HTERT RPE-1 (cell line): ENCODE results near the gene CNN1.

Experiments
- in situ Hi-C: fragments of 300-500 bp; cut with MboI; formaldehyde crosslinking; loops from 4 replicates; pipeline ENCODE4 v1.14.3; 2020; ENCODE audit warnings: low sequenced_read_pairs

The CNN1 gene

DNA sequence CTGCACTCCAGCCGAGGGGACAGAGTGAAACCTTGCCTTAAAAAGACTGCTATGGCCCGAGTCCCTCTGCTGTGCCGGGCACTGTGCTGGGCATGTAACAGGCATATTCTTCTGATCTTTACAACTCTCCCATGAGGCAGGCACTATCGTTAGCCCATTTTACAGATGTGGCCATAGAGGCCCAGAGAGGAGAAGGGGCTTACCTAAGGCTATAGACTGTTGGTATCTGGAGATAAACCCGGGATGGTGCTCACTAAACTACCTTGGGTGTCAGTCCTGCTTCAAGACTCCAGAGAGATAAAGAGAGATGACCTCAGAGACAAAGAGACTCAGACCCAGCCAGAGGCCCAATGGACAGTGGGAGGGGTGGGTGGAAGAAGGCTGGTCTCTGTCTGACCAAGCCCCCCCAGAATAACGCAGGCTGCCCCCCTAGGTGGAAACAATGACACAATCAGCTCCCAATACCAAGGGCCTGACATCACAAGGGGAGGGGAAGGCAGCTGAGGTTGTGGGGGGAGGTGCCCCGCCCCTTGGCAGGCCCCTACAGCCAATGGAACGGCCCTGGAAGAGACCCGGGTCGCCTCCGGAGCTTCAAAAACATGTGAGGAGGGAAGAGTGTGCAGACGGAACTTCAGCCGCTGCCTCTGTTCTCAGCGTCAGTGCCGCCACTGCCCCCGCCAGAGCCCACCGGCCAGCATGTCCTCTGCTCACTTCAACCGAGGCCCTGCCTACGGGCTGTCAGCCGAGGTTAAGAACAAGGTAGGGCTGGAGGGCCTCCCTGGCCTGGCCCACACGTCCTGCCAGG, at the start of gene CNN1:
Gene CNN1, plus strand, starts transcription at position 620 of the 805 bp plus-strand sequence. Its CDS starts 77 bp downstream, at position 697.
- in situ Hi-C loops: no loop called here

DNA sequence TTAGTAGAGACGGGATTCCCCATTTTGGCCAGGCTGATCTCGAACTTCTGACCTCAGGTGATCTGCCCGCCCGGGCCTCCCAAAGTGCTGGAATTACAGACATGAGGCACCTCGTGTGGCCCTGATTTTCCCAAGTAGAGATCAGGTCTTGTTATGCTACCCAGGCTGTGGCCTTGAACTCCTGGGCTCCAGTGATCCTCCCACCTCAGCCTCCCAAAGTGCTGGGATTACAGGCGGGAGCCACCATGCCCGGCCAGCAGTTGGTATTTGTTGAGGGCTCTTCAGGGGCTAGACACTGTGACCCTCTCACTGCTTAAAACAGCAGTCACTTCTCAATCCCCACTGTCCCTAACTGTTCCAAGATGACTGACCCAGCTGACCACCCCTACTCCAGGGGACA, 49.3 kb upstream of the CNN1 start:
- in situ Hi-C loops: no loop called here

DNA sequence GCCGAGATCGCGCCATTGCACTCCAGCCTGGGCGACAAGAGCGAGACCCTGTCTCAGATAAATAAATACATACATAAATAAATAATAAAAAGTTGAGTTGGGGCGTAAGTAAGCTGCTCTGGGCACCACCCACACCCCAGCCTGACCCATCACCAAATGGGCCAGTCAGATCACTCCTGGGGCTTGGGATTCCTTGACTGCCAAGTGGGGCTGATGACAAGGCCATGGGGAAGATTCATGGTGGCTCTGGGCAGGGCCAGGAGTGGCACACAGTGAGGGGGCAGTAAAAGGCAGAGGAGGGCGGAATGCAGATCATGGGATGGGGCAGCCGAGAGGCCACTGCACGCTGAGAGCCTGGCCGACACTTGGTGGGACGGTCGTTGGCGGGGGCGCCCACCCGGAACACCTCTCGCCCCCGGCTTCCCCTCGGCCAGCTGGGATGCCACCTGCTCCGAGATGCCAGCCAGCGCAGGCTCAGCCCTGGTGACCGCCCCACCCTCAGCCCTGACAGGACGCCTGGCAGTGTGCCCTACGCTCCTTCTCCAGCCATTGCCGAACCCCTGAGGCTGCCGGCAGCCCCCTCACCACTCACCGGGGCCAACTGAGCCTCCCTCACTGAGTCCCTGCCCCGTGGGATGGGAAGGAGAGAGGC, 43.9 kb upstream of the CNN1 start:
- in situ Hi-C loops: no loop called here

DNA sequence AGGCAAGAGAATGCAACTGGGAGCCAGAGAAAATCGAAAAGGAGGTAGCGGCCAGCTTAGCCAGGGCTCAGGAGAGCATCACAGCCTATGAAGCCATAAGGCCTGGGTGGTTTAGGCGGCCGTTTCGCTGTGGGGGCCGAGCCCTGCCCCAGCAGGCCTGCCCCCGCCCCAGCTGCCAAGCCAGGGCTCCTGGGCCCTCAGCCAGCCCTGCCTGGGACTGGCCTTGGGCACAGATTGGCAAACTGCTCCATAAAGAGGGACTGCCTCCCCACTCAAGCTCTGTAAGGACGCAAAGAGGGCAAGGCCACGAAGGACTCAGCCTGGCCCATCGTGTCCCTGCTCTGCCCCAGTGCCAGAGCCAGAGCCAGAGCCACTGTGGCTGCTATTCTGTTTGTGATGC, 43.2 kb upstream of the CNN1 start:
- in situ Hi-C loops: no loop called here

DNA sequence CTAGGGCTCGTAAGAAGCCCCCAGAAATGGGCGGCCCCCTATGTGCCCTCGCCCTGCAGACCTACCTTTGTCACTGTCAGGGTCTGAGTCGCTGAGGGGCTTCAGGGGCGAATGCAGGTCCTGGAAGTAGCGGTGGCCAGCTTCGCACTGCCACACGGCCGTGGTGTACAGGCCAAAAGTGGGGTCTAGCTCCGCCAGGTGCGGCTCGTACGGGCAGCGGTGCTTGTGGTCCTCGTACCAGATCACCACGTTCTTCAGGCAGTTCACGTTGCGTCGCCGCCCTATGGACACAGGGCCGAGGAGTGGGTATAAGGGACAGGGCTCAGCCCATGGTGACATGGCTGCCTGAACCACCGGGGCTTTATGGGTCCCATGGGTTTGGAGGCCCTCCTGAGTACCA, 42.8 kb upstream of the CNN1 start:
- in situ Hi-C loops: no loop called here

DNA sequence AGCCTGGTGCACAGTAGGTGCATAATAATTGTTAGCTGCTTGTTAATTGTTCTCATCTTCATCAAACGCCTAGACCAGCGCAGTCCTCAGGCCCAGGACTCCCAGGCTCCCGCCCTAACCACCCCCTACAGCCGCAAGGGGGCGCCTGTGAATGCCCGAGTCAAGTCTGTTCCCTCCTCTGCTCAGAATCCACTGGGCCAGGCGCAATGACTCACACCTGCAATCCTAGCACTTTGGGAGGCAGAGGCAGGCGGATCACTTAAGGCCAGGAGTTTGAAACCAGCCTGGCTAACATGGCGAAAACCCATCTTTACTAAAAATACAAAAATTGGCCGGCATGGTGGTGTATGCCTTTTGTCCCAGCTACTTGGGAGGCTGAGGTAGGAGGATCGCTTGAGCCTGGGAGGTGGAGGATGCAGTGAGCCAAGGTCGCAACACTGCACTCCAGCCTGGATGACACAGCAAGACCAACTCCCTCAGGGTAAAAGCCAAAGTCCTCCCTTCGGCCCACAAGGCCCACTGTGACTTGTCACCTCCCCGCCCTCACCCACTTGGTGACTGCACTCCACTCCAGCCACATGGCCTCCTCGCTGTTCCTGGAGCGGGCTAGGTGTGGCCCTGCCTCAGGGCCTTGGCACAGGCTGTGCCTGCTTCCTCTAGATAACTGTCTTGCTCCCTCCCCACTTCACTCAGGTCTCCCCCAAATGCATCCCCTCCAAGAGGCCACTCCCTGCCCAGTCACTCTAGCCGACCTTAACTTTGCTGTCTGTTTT, 42.1 kb upstream of the CNN1 start:
- in situ Hi-C loops: no loop called here

DNA sequence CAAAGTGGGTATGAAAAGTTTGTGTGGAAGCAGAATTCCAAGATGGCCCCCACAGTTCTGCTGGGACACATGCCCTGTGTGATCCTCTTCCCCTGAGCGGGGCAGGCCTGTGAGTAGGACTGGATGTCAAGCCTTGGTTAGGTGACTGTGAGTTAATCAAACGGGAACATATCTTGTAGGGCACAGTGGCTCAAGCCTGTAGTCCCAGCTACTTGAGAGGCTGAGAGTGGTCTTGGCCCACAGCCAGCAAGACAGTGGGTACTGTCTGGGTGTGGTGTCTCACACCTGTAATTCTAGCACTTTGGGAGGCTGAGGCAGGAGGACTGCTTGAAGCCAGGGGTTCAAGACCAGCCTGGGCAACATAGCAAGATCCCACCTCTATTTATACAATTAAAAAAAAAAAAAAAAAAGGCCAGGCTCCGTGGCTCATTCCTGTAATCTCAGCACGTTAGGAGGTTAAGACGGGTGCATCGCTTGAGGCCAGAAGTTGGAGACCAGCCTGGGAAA, 39.4 kb upstream of the CNN1 start:
- in situ Hi-C loops: no loop called here

DNA sequence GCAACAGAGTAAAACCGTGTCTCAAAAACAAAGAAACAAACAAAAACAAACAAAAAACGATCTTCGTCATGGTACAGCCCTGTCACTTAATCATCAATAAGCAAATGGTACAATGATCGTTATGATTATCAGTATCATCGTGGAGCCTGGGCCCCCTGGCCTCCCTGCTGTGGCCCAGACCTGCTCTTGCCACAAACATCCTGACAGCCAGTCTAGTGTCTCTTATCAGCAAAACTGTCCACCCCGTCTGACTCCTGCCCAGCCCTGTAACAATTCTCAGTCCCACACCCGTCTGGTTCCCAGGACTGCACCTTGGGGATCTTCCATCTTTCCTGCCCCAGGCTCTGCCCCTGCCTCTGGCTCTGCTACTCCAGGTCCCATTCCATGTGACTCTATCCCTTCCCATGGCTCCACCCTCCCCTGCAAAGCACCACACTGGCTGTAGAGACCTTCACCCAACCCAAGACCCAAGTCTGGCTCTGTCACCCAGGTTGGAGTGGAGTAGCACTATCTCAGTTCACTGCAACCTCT, 38.7 kb upstream of the CNN1 start:
- in situ Hi-C loops: no loop called here

DNA sequence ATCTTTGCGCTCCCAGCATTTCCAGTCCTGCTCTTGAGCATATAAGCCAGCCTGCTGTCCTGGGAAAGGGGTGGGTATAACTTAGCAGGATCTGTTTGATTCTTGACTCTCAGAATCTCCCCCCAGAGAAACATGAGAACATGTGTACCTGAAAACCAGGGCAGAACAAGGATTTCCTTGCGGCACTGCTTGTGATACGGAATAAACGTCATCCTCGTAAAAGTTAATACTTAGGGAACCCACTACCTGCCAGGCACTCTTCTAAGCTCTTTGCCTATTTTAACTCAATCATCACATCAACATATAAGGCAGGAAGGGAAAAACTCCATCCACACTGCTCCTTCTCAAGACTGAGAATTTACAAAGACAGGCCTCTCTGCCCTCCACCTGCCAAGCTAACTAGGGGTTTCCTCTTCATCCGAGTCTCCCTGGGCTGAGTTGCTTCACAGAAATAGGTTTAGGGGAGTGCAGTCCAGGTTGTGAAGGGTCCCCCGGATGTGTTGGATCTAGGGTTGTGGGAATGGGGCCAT, 34.1 kb upstream of the CNN1 start:
- in situ Hi-C loops: no loop called here

DNA sequence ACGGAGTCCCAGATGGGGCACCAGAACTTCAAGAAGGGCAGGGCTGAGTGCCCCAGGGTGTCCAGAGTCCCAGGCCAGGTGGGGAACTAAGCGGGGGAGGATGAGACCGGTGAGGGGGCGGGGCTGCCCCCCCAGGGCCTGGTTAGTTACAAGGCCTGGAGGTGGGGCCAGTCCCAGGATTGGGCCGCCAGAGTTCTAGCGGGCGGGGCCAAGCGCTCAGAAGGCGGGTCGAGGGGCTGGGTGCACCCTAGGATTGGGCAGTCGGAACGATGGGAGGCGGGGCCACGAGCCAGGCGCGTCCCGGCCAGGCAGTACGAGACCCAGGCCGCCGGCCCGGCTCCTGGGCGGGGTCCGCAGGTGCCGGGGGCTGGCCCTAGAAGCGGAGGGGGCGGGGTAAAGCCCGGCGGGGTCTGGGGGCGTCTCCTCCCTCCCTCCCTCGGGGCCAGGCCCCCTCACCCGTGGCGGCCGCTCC, 33.6 kb upstream of the CNN1 start:
- in situ Hi-C loops: no loop called here

DNA sequence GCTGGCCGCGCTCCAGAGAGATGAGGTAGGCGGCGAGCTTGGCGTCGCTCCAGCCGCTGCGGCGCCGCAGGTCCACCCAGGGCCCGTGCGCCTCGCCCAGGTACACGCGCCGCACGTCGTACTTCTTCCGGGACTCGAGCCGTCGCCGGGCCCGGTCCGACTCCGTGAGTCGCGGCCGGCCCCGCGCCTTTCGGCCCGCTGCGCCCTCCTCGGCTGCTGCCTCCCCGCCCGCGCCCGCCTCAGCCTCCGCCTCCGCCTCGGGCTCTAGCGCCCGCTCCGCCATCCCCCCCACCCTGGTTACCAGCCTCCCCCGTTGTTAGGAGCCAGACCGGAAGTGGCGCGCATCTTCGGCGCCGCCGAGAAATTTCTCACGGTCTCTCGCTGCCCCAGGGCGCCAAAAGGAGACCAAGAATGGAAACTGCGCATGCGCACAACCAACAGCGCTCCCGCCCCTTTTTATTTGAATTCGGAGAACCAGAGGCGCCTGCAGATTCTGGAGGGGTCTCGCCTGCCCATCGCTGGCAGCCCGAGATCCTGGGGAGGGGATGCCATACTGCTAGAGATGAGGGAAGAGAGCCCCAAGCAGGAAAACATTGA, 33.0 kb upstream of the CNN1 start, which contains the start of gene ZNF653:
Gene ZNF653, minus strand, starts transcription at position 336 of the 597 bp plus-strand sequence. Its CDS starts 53 bp downstream, at position 283.
- in situ Hi-C loops: no loop called here

DNA sequence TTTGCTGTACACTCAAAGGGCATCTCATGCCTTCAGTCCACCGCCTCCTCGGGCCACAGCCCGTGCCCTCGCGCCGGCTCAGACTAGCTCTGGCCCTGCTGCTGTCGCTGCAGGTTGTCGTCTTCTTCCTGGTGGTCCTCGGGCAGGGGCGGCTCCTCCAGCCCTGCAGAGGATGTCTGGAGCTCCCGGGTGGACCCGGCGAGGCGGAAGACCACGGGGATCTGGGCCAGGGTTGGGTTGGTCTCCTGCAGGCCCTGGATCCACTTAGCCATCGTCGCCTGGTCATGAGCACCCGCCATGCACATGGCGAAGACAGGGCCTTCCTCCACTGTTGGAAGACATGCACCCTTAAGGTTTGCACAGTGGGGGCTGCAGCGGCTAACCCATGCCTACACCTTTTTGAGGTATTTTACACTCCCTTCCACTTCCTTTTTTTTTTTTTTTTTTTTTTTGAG, 32.5 kb upstream of the CNN1 start:
- in situ Hi-C loops: no loop called here

DNA sequence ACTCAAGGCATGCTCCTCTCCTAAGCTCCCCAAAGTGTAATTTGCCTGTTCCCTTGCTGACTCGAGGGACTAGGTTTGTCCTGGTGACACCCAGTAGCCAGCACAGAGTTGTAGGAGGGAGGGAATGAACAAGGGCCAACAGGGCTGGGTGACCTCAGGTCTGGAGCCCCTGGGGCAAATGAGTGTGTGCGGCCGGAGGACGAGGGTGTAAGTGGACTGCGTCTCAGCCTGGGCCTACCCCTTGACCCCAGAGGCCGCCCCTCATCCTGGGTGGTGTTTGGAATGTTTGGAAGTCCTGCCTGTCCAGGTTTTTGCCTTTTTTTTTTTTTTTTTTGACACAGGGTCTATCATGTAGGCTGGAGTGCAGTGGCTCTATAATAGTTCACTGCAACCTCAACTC, 31.7 kb upstream of the CNN1 start:
- in situ Hi-C loops: no loop called here

DNA sequence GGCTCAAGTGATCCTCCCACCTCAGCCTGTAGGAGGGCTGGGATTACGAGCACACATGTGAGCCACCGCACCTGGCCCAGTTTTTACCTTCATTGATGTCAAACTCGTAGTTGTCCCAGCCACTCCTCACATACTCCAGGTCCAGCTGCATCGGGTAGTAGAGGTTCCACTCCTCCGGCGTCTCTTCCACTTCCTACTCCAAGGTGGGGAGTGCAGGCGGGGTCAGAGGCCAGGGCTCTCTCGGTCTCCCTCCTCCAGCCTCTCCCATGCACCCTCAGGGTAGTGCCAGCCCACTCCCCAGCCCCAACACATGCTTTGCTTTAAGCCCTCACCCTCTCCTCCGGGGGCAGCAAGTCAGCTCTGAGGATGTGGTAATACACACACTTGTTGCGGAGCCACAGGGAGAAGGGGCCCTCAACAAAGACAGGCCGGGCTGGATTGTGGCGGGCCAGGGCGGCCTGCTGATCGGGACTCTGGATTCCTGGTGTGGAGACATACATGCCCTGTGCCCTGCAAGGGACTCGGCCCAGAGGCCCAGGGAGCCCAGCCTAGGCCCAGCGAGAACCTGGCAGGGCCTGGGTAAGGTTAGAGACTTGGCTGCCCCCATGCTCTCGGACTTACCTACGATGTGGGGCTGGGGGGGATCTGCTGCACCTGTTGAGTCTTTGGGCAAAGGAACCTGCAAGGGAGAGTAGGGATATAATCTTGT, 31.1 kb upstream of the CNN1 start:
- in situ Hi-C loops: no loop called here

DNA sequence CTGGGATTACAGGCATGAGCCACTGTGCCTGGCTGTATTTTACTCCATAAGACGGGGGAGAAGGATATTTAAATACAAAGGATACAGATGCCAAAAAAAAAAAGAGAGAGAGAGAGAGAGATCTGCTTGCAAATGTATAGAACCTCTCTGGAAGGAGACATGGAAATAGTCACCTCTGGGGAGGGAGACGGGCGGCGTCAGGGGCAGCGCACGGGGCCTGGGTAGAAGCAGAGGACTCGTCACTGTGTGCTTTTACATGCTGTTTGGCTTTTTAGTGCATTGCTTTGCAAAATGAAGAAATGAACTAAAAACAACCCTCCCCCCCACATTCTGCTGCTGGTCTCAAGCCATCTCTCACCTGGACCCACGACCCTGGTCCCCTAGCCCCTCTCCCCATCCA, 28.2 kb upstream of the CNN1 start:
- in situ Hi-C loops: no loop called here

DNA sequence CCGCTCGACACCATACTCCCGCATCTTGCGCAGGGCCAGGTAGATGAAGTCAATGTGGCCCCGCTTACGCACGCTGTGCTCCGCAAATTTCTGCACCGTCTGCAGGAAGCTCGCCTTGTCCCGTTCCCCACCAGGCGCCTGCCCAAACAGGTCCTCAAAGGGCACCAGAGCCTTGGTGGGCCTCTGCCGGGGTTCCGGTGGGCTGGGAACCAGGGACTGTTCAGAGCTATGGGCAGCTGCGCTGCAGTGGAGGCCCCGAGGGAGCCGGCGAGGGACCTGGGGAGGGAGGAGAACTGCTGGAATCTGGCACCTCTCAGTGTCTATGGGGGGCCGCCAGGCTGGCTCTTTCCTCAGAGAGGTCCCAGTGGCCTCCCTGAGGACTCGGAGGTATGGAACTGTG, 24.7 kb upstream of the CNN1 start:
- in situ Hi-C loops: no loop called here

DNA sequence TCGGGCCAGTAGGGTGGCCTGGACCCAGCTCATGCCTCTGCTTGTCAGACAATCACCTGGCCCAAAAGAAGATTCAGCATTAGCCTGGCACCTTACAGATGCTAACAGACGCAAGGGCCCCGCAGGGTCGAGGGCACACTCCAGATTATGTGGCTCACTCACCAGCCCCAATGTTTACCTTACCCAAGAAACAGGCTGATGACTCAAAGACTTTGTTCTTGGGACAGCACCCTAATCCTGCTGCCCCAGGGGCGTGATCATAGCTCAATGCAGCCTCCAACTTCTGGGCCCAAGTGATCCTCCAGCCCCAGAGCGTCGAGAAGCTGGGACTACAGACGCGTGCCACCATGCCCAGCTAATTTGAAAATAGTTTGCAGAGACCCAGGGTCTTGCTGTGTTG, 19.5 kb upstream of the CNN1 start:
- in situ Hi-C loops: no loop called here

DNA sequence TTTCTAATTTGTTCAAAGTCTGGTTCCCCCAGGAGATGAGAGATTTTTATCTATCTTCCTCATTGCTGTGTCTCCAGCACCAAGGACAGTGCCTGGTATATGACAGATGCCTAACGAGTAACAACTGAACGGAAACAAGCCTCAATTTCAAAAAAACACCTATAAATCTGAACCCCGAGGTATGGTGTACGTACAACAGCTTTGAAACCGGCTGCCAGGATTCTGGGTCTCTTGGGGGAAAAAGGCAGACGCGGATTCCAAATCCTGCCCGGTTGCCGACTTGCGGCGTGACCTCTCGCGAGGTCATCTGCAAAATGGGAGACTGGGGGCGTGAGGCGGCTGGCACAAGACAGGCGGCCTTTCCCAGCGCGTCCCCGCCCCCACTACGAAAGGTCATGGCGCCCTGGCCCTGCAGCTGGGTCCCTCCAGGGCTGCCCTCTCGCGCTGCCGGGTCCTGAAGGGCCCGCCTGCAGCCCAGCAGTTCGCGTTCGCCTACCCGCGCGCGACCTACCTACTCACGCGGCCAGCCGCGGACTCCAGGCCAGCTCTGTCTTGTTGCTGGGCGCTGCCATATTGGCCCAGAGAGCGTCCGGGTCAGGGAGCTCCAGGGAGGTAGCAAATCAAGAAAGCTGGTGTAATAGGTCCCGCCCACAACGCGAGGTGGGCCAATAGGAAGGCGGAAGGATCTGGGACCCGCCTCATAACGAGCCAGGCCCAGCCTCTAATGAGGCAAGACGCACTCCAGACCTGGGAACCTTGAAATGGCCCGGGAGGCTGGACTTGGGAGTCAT, 9.9 kb upstream of the CNN1 start, which contains the start of gene ECSIT:
Gene ECSIT, minus strand, starts transcription at position 584 of the 791 bp plus-strand sequence. CDS start 9,964 bp downstream, outside the sequence.
- in situ Hi-C loops: no loop called here

DNA sequence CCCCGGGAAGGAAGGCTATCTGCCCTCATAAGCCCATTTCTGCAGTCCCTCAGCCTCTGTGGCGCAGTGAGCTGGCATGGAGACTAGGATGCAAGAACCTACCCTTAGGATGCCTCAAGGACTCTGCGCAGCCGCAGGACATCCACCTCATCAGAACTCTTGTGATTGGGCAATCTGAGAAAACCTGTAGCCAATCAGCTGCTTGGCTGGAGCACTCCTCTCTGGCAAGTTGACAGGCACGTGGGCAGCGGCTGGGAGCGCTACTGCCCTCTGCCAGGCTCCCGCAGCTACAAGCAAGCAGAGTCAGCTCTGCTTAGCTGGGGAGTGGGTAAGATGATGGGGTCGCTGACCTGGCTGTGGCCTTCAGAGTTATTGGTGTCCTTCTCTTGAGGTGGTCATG, 8.2 kb upstream of the CNN1 start:
- in situ Hi-C loops: no loop called here
